HepG2 (cell line): Measurements from ENCODE around the gene STAP2. TPM values are rescaled to one million over a fixed set of nuclear protein-coding genes. Genes with fewer than 3 reads are reported as not detected.

Experiments
- ATF7 ChIP-seq, 2 experiments: fragments of 450-650 bp in 1 of 2; sonication (generic) in 1 of 2; formaldehyde crosslinking in 1 of 2; IDR thresholded peaks; 2 replicates each; pipeline versions ENCODE4 v1.4.0 to v1.6.1; 2016 to 2020; ENCODE audit warnings: antibody characterized with exemption in 1 of 2, mild to moderate bottlenecking in 1 of 2, missing genetic modification reagents in 1 of 2
- BCLAF1 ChIP-seq: fragments of 450-650 bp; IDR thresholded peaks from 2 replicates; pipeline ENCODE4 v1.6.1; 2017; ENCODE audit warnings: mild to moderate bottlenecking
- CBX5 ChIP-seq: sonication (generic); formaldehyde crosslinking; IDR thresholded peaks from 2 replicates; pipeline ENCODE4 v1.4.0; 2020; ENCODE audit warnings: missing genetic modification reagents, borderline replicate concordance
- EHMT2 ChIP-seq: fragments of 200-600 bp; sonication (generic); IDR thresholded peaks from 2 replicates; pipeline ENCODE4 v1.7.0; 2017; ENCODE audit warnings: antibody characterized with exemption, low read depth, low read length, borderline replicate concordance
- KLF15 ChIP-seq: sonication (generic); formaldehyde crosslinking; IDR thresholded peaks from 2 replicates; pipeline ENCODE4 v1.8.1; 2023; ENCODE audit warnings: borderline replicate concordance, mild to moderate bottlenecking, inconsistent platforms, missing genetic modification reagents, mixed read lengths
- KLF16 ChIP-seq, 2 experiments: sonication (generic) in 1 of 2; formaldehyde crosslinking in 1 of 2; IDR thresholded peaks; 2 replicates each; pipeline versions ENCODE4 v1.6.1 to v1.8.0; 2016 to 2023; ENCODE audit warnings: missing genetic modification reagents in 2 of 2, missing compliant biosample characterization in 1 of 2
- KMT2A ChIP-seq: sonication (generic); formaldehyde crosslinking; IDR thresholded peaks from 2 replicates; pipeline ENCODE4 v1.4.0; 2020; ENCODE audit warnings: missing genetic modification reagents
- NFRKB ChIP-seq: fragments of 450-650 bp; IDR thresholded peaks from 2 replicates; pipeline ENCODE4 v1.6.1; 2017
- PCBP2 ChIP-seq: fragments of 200-400 bp; formaldehyde crosslinking; optimal IDR thresholded peaks from 2 replicates; pipeline ENCODE3; 2018; ENCODE audit warnings: low read length, low read depth; ENCODE audit not compliant: poor library complexity, severe bottlenecking
- REL ChIP-seq: sonication (generic); formaldehyde crosslinking; conservative IDR thresholded peaks from 2 replicates; pipeline ENCODE4 v1.8.0; 2022; ENCODE audit warnings: mild to moderate bottlenecking, missing genetic modification reagents, moderate library complexity
- SP140L ChIP-seq: sonication (generic); formaldehyde crosslinking; IDR thresholded peaks from 2 replicates; pipeline ENCODE4 v1.4.0; 2020; ENCODE audit warnings: missing genetic modification reagents, borderline replicate concordance
- SP4 ChIP-seq: sonication (generic); formaldehyde crosslinking; IDR thresholded peaks from 2 replicates; pipeline ENCODE4 v1.8.1; 2023; ENCODE audit warnings: mild to moderate bottlenecking, missing genetic modification reagents
- TP53 ChIP-seq: sonication (generic); formaldehyde crosslinking; conservative IDR thresholded peaks from 2 replicates; pipeline ENCODE4 v1.4.0; 2020; ENCODE audit warnings: missing genetic modification reagents
- ZNF256 ChIP-seq: sonication (generic); formaldehyde crosslinking; conservative IDR thresholded peaks from 2 replicates; pipeline ENCODE4 v1.4.0; 2020; ENCODE audit warnings: missing genetic modification reagents
- ZNF331 ChIP-seq: sonication (generic); formaldehyde crosslinking; IDR thresholded peaks from 2 replicates; pipeline ENCODE4 v1.4.0; 2020; ENCODE audit warnings: missing genetic modification reagents
- ZNF709 ChIP-seq: sonication (generic); formaldehyde crosslinking; IDR thresholded peaks from 2 replicates; pipeline ENCODE4 v1.5.0; 2020; ENCODE audit warnings: mild to moderate bottlenecking, missing genetic modification reagents
- polyA plus RNA-seq, 8 experiments: library from polyadenylated mRNA; depleted of rRNA in 3 of 8; stranded (reverse) in 7 of 8; unstranded in 1 of 8; fragments of >200 nt; fragmentation: Illumina TruSeq in 4 of 8; extraction: Trizol in 4 of 8; gene quantifications; 2 replicates each; pipeline versions ENCODE4 v1.2.1 to v1.2.3, GENCODE V29; 2011 to 2016; ENCODE audit warnings: low read depth in 4 of 8, missing spikeins in 1 of 8, mixed read lengths in 1 of 8; ENCODE audit not compliant: insufficient read depth in 1 of 8
- total RNA-seq, 5 experiments: library from RNA; depleted of rRNA; stranded (reverse); fragments of >200 nt; fragmentation: Illumina TruSeq; extraction: Trizol; gene quantifications; 2 replicates each; pipeline ENCODE4 v1.2.3, GENCODE V29; 2016; ENCODE audit warnings: low read depth in 1 of 5
- TF ChIP-seq, protein P1 (sequence below): sonication (generic); formaldehyde crosslinking; IDR thresholded peaks from 2 replicates; pipeline ENCODE4 v1.4.0; 2020; ENCODE audit warnings: missing genetic modification reagents
- TF ChIP-seq, protein P2 (sequence below): sonication (generic); formaldehyde crosslinking; IDR thresholded peaks from 2 replicates; pipeline ENCODE4 v1.5.0; 2020; ENCODE audit warnings: missing genetic modification reagents, mild to moderate bottlenecking, borderline replicate concordance
- TF ChIP-seq, protein P3 (sequence below): sonication (generic); formaldehyde crosslinking; IDR thresholded peaks from 2 replicates; pipeline ENCODE4 v1.4.0; 2020; ENCODE audit warnings: mild to moderate bottlenecking, missing genetic modification reagents, borderline replicate concordance

STAP2 gene
- total and polyA plus RNA-seq, 2 of the 13 experiments (the other 11 are each of a cell fraction or from before 2014, with no cell fraction given): 39.0 to 43.7 TPM

GRCh38 chr19:4310247-4311121 is 28.1 kb downstream of the STAP2 start (continued):
- no peak for TF ChIP-seq ZNF256 (CRISPR knock-in tag)
- no peak for TF ChIP-seq ATF7 (IDR thresholded peaks at IDR 0.05)
- TF ChIP-seq ATF7 (CRISPR knock-in tag; IDR thresholded peaks at IDR 0.05): peak; percentile 86
- TF ChIP-seq ZNF709: no peak
- TF ChIP-seq REL (CRISPR knock-in tag): no peak
- TF ChIP-seq SP140L (CRISPR knock-in tag): no peak
- TF ChIP-seq NFRKB: no peak
- TF ChIP-seq SP4 (CRISPR knock-in tag): peak; percentile 98
- TF ChIP-seq KLF16 (CRISPR knock-in tag; IDR thresholded peaks at IDR 0.05): peak in 1 of 2 experiments; percentile 87; a peak in 2 of 4 replicates
- TF ChIP-seq KMT2A: no peak
- TF ChIP-seq TP53 (CRISPR knock-in tag): no peak
- TF ChIP-seq ZNF331: peak; percentile 92
- TF ChIP-seq BCLAF1: no peak
- TF ChIP-seq, protein P1, sequence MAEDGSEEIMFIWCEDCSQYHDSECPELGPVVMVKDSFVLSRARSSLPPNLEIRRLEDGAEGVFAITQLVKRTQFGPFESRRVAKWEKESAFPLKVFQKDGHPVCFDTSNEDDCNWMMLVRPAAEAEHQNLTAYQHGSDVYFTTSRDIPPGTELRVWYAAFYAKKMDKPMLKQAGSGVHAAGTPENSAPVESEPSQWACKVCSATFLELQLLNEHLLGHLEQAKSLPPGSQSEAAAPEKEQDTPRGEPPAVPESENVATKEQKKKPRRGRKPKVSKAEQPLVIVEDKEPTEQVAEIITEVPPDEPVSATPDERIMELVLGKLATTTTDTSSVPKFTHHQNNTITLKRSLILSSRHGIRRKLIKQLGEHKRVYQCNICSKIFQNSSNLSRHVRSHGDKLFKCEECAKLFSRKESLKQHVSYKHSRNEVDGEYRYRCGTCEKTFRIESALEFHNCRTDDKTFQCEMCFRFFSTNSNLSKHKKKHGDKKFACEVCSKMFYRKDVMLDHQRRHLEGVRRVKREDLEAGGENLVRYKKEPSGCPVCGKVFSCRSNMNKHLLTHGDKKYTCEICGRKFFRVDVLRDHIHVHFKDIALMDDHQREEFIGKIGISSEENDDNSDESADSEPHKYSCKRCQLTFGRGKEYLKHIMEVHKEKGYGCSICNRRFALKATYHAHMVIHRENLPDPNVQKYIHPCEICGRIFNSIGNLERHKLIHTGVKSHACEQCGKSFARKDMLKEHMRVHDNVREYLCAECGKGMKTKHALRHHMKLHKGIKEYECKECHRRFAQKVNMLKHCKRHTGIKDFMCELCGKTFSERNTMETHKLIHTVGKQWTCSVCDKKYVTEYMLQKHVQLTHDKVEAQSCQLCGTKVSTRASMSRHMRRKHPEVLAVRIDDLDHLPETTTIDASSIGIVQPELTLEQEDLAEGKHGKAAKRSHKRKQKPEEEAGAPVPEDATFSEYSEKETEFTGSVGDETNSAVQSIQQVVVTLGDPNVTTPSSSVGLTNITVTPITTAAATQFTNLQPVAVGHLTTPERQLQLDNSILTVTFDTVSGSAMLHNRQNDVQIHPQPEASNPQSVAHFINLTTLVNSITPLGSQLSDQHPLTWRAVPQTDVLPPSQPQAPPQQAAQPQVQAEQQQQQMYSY (CRISPR knock-in tag): peak; percentile 27; the same call in 1 of the 2 replicates
- no peak for TF ChIP-seq PCBP2
- TF ChIP-seq, protein P2, sequence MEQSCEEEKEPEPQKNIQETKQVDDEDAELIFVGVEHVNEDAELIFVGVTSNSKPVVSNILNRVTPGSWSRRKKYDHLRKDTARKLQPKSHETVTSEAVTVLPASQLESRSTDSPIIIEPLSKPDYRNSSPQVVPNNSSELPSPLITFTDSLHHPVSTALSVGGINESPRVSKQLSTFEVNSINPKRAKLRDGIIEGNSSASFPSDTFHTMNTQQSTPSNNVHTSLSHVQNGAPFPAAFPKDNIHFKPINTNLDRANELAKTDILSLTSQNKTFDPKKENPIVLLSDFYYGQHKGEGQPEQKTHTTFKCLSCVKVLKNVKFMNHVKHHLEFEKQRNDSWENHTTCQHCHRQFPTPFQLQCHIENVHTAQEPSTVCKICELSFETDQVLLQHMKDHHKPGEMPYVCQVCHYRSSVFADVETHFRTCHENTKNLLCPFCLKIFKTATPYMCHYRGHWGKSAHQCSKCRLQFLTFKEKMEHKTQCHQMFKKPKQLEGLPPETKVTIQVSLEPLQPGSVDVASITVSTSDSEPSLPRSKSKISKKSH: peak; percentile 71
- no peak for TF ChIP-seq KLF15
- TF ChIP-seq, protein P3, sequence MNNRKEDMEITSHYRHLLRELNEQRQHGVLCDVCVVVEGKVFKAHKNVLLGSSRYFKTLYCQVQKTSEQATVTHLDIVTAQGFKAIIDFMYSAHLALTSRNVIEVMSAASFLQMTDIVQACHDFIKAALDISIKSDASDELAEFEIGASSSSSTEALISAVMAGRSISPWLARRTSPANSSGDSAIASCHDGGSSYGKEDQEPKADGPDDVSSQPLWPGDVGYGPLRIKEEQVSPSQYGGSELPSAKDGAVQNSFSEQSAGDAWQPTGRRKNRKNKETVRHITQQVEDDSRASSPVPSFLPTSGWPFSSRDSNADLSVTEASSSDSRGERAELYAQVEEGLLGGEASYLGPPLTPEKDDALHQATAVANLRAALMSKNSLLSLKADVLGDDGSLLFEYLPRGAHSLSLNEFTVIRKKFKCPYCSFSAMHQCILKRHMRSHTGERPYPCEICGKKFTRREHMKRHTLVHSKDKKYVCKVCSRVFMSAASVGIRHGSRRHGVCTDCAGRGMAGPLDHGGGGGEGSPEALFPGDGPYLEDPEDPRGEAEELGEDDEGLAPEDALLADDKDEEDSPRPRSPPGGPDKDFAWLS (CRISPR knock-in tag): no peak
- no peak for TF ChIP-seq EHMT2
- peak; percentile 59; the same call in 1 of the 2 replicates for TF ChIP-seq CBX5
